HepG2 (cell line): ENCODE results near the gene ZXDC. TPM values are rescaled to one million over a fixed set of nuclear protein-coding genes. Genes with fewer than 3 reads are reported as not detected.

ENCODE experiments used
- CREB1 ChIP-seq, 2 experiments: fragments of 450-650 bp in 1 of 2; IDR thresholded peaks; 2 replicates each; pipeline ENCODE4 v1.6.1; 2016 to 2017; ENCODE audit warnings: control low read depth in 1 of 2, mild to moderate bottlenecking in 1 of 2, missing compliant biosample characterization in 1 of 2, missing genetic modification characterization in 1 of 2
- DNMT1 ChIP-seq: sonication (generic); formaldehyde crosslinking; IDR thresholded peaks from 2 replicates; pipeline ENCODE4 v1.5.1; 2020; ENCODE audit warnings: mild to moderate bottlenecking, missing genetic modification reagents
- HCFC1 ChIP-seq: fragments of 150-350 bp; IDR thresholded peaks from 2 replicates; pipeline ENCODE4 v1.6.1; 2014; ENCODE audit warnings: low read depth, low read length
- NR2F6 ChIP-seq, 2 experiments: IDR thresholded peaks; 2 replicates each; pipeline ENCODE4 v1.6.1; 2016; ENCODE audit warnings: antibody characterized with exemption in 1 of 2, mild to moderate bottlenecking in 1 of 2
- RAD51 ChIP-seq: fragments of 450-650 bp; IDR thresholded peaks from 2 replicates; pipeline ENCODE4 v1.6.1; 2016; ENCODE audit warnings: borderline replicate concordance
- SMAD3 ChIP-seq: sonication (generic); formaldehyde crosslinking; IDR thresholded peaks from 2 replicates; pipeline ENCODE4 v1.4.0; 2020; ENCODE audit warnings: missing genetic modification reagents
- SUZ12 ChIP-seq: fragments of 150-350 bp; IDR thresholded peaks from 2 replicates; pipeline ENCODE4 v1.6.1; 2014; ENCODE audit warnings: low read depth, low read length
- TMF1 ChIP-seq: sonication (generic); formaldehyde crosslinking; IDR thresholded peaks from 2 replicates; pipeline ENCODE4 v1.8.1; 2022; ENCODE audit warnings: low read depth, missing genetic modification reagents
- ZC3H13 ChIP-seq: sonication (generic); formaldehyde crosslinking; IDR thresholded peaks from 2 replicates; pipeline ENCODE4 v1.8.1; 2023; ENCODE audit warnings: mild to moderate bottlenecking, missing genetic modification reagents, moderate library complexity
- ZMYM4 ChIP-seq: sonication (generic); formaldehyde crosslinking; IDR thresholded peaks from 2 replicates; pipeline ENCODE4 v1.8.1; 2023; ENCODE audit warnings: mild to moderate bottlenecking, missing genetic modification reagents
- ZNF121 ChIP-seq: sonication (generic); formaldehyde crosslinking; IDR thresholded peaks from 2 replicates; pipeline ENCODE4 v1.5.0; 2020; ENCODE audit warnings: mild to moderate bottlenecking, missing genetic modification reagents
- ZNF780A ChIP-seq: sonication (generic); formaldehyde crosslinking; IDR thresholded peaks from 2 replicates; pipeline ENCODE4 v1.8.0; 2022; ENCODE audit warnings: mild to moderate bottlenecking, missing genetic modification reagents, moderate library complexity
- polyA plus RNA-seq, 8 experiments: library from polyadenylated mRNA; depleted of rRNA in 3 of 8; stranded (reverse) in 7 of 8; unstranded in 1 of 8; fragments of >200 nt; fragmentation: Illumina TruSeq in 4 of 8; extraction: Trizol in 4 of 8; gene quantifications; 2 replicates each; pipeline versions ENCODE4 v1.2.1 to v1.2.3, GENCODE V29; 2011 to 2016; ENCODE audit warnings: low read depth in 4 of 8, missing spikeins in 1 of 8, mixed read lengths in 1 of 8; ENCODE audit not compliant: insufficient read depth in 1 of 8
- total RNA-seq, 5 experiments: library from RNA; depleted of rRNA; stranded (reverse); fragments of >200 nt; fragmentation: Illumina TruSeq; extraction: Trizol; gene quantifications; 2 replicates each; pipeline ENCODE4 v1.2.3, GENCODE V29; 2016; ENCODE audit warnings: low read depth in 1 of 5
- TF ChIP-seq, protein P1 (sequence below): sonication (generic); formaldehyde crosslinking; IDR thresholded peaks from 2 replicates; pipeline ENCODE4 v1.9.0; 2021; ENCODE audit warnings: missing genetic modification reagents, borderline replicate concordance
- TF ChIP-seq, protein P2 (sequence below): sonication (generic); formaldehyde crosslinking; IDR thresholded peaks from 2 replicates; pipeline ENCODE4 v1.5.0; 2020; ENCODE audit warnings: missing genetic modification reagents, mild to moderate bottlenecking, borderline replicate concordance
- TF ChIP-seq, protein P3 (sequence below): sonication (generic); formaldehyde crosslinking; IDR thresholded peaks from 2 replicates; pipeline ENCODE4 v1.5.0; 2020; ENCODE audit warnings: mild to moderate bottlenecking, missing genetic modification reagents
- TF ChIP-seq, protein P4 (sequence below): sonication (generic); formaldehyde crosslinking; IDR thresholded peaks from 2 replicates; pipeline ENCODE4 v1.5.1; 2020; ENCODE audit warnings: mild to moderate bottlenecking, missing genetic modification reagents, moderate library complexity

The ZXDC gene
- total and polyA plus RNA-seq, 2 of the 13 experiments (the other 11 are each of a cell fraction or from before 2014, with no cell fraction given) = 17.6 to 21.2 TPM

DNA sequence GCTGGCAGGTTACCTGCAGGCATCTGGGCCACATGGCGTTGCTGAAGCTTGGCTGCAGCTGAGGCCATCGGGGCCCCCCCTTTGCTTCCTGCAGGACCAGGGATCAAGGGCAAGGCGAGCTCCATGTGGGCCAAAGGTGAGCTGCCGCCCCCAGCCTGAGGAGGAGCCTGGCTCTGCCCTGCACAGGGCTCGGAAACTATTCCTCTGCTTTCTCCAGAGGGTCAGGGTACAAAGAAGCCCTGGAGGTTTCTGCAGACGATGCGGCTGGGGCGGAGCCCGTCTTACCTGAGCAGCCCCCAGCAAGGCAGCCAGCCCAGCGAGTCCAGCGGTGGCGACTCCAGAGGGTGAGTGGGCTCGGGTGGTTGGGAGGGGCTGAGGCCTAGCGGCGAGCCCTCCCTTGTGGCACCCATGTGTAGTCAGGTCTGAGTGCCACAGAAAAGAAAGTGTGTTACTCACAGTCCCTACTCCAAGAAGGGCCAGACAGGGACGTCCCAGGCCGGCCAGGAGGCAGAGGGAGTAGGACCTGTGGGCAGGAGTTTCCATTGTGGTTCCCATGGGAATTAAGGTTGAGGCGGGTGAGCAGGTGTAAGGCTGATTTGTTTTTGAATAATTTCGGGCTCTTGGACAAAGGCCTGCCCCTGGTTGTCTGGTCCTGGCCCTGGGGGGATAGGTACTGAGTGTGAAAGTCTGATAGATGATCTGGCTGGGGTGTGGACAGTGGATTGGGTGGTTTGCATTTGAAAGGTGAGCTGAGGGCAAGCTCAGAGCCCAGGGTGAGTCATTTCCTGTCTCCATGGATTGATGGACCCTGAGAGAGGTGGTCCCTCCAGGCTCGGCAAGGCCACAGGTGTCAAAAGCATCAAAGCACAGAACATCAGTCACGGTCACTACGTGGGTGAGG lies 55.6 kb downstream of the ZXDC start (continued):
- TF ChIP-seq, protein P1, sequence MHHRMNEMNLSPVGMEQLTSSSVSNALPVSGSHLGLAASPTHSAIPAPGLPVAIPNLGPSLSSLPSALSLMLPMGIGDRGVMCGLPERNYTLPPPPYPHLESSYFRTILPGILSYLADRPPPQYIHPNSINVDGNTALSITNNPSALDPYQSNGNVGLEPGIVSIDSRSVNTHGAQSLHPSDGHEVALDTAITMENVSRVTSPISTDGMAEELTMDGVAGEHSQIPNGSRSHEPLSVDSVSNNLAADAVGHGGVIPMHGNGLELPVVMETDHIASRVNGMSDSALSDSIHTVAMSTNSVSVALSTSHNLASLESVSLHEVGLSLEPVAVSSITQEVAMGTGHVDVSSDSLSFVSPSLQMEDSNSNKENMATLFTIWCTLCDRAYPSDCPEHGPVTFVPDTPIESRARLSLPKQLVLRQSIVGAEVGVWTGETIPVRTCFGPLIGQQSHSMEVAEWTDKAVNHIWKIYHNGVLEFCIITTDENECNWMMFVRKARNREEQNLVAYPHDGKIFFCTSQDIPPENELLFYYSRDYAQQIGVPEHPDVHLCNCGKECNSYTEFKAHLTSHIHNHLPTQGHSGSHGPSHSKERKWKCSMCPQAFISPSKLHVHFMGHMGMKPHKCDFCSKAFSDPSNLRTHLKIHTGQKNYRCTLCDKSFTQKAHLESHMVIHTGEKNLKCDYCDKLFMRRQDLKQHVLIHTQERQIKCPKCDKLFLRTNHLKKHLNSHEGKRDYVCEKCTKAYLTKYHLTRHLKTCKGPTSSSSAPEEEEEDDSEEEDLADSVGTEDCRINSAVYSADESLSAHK (CRISPR knock-in tag) = no peak
- no peak for TF ChIP-seq DNMT1
- TF ChIP-seq TMF1 = no peak
- no peak for TF ChIP-seq ZC3H13 (CRISPR knock-in tag)
- TF ChIP-seq, protein P2, sequence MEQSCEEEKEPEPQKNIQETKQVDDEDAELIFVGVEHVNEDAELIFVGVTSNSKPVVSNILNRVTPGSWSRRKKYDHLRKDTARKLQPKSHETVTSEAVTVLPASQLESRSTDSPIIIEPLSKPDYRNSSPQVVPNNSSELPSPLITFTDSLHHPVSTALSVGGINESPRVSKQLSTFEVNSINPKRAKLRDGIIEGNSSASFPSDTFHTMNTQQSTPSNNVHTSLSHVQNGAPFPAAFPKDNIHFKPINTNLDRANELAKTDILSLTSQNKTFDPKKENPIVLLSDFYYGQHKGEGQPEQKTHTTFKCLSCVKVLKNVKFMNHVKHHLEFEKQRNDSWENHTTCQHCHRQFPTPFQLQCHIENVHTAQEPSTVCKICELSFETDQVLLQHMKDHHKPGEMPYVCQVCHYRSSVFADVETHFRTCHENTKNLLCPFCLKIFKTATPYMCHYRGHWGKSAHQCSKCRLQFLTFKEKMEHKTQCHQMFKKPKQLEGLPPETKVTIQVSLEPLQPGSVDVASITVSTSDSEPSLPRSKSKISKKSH (CRISPR knock-in tag) = no peak
- no peak for TF ChIP-seq ZNF780A (CRISPR knock-in tag)
- TF ChIP-seq, protein P3, sequence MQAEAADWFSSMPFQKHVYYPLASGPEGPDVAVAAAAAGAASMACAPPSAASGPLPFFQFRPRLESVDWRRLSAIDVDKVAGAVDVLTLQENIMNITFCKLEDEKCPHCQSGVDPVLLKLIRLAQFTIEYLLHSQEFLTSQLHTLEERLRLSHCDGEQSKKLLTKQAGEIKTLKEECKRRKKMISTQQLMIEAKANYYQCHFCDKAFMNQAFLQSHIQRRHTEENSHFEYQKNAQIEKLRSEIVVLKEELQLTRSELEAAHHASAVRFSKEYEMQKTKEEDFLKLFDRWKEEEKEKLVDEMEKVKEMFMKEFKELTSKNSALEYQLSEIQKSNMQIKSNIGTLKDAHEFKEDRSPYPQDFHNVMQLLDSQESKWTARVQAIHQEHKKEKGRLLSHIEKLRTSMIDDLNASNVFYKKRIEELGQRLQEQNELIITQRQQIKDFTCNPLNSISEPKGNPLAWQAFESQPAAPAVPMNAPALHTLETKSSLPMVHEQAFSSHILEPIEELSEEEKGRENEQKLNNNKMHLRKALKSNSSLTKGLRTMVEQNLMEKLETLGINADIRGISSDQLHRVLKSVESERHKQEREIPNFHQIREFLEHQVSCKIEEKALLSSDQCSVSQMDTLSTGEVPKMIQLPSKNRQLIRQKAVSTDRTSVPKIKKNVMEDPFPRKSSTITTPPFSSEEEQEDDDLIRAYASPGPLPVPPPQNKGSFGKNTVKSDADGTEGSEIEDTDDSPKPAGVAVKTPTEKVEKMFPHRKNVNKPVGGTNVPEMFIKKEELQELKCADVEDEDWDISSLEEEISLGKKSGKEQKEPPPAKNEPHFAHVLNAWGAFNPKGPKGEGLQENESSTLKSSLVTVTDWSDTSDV (CRISPR knock-in tag) = no peak
- TF ChIP-seq, protein P4, sequence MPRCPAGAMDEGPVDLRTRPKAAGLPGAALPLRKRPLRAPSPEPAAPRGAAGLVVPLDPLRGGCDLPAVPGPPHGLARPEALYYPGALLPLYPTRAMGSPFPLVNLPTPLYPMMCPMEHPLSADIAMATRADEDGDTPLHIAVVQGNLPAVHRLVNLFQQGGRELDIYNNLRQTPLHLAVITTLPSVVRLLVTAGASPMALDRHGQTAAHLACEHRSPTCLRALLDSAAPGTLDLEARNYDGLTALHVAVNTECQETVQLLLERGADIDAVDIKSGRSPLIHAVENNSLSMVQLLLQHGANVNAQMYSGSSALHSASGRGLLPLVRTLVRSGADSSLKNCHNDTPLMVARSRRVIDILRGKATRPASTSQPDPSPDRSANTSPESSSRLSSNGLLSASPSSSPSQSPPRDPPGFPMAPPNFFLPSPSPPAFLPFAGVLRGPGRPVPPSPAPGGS (CRISPR knock-in tag) = 0 out of 2 replicates have a peak, but pooled peaks have one; percentile 47
- TF ChIP-seq SUZ12 = no peak
- TF ChIP-seq HCFC1 = no peak
- no peak for TF ChIP-seq SMAD3 (CRISPR knock-in tag)
- TF ChIP-seq ZMYM4 (CRISPR knock-in tag) = no peak
- no peak for TF ChIP-seq RAD51
- TF ChIP-seq ZNF121 (CRISPR knock-in tag) = no peak
- no peak for TF ChIP-seq CREB1 (IDR thresholded peaks at IDR 0.05)
- no peak for TF ChIP-seq CREB1 (CRISPR knock-in tag; IDR thresholded peaks at IDR 0.05)
- TF ChIP-seq NR2F6 (IDR thresholded peaks at IDR 0.05) = no peak
- peak; percentile 32; the same call in 1 of the 2 replicates for TF ChIP-seq NR2F6 (CRISPR knock-in tag; IDR thresholded peaks at IDR 0.05)
